ENCODE data around the gene PATL2. TPM values are rescaled to one million over a fixed set of nuclear protein-coding genes. Genes with fewer than 3 reads are reported as not detected.
A peak's percentile ranks its signal among the peaks of the same experiment; 100 is the strongest.
"Not testable (repeated sequence)": the region's sequence is repeated elsewhere in the genome, so short reads cannot be mapped to it uniquely, and the experiment has no call there.

The PATL2 gene
- total RNA-seq, 1 donor from 2014 or later, result 3.0 TPM

- intact Hi-C loops (cut with micrococcal nuclease), result loop anchor here (5.0 kb wide), 1 partner anchor 75 kb away; the partner anchor contains the start of gene TRIM69
- DNase-seq (peak; percentile 71), ATAC-seq (peak; percentile 79)
Measured at GRCh38 chr15:44662478-44663409, 48.4 kb downstream of the PATL2 start.

GRCh38 chr15:44661576-44661975 is 49.5 kb downstream of the PATL2 start:
- DNase-seq (no peak), ATAC-seq (no peak)
- intact Hi-C loops (cut with micrococcal nuclease), result loop anchor here (5.0 kb wide), 1 partner anchor 76 kb away; the partner anchor contains the start of gene TRIM69

DNA sequence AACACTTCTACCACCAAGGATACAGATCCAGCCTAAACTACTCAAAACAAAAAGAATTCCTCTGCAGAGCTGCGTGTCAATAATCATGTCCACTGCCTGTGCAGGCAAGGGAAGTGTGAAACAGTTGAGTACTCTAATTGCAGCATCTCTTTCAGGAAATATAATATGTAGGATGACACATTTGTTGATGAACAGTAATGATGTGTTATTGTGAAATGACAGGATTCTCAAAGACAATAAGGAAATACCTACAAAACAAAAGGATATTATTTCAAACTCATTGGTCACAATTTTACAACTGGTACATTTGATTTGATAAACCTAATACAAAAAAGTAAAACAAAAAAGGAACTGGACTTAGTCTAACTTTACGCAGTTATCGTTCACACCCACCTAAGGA is 52.1 kb downstream of the PATL2 start:
- intact Hi-C loops (cut with micrococcal nuclease), result no loop called here
- ATAC-seq (no peak), DNase-seq (no peak)

GRCh38 chr15:44657378-44657777 is 53.7 kb downstream of the PATL2 start:
- DNase-seq, result no peak
- peak; percentile 82 for ATAC-seq
- intact Hi-C loops (cut with micrococcal nuclease), result no loop called here

- peak; percentile 63 for ATAC-seq
- intact Hi-C loops (cut with micrococcal nuclease), result no loop called here
- DNase-seq, result no peak
Measured at GRCh38 chr15:44656913-44657312, 54.2 kb downstream of the PATL2 start.

GRCh38 chr15:44656298-44656697 is 54.8 kb downstream of the PATL2 start:
- DNase-seq (no peak), ATAC-seq (peak; percentile 11)
- intact Hi-C loops (cut with micrococcal nuclease), result no loop called here

DNA sequence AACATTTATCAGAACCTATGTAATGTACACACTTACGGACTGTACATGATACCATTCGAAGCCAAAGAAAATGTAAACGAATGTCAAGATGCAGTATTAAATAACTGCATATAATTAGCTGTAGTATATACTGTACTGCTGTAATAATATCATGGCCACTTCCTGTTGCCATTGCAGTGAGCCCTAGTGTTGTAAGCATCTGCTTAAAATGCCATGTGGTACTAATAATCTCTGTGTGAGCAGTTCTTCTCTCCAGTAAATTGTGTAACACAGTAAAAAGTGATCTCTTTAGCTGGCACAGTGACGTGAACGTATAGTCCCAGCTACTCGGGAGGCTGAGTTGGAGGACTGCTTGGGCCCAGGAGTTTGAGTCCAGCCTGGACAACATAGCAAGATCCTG is 56.3 kb downstream of the PATL2 start:
- intact Hi-C loops (cut with micrococcal nuclease), result no loop called here
- DNase-seq (no peak), ATAC-seq (no peak)

- intact Hi-C loops (cut with micrococcal nuclease), result no loop called here
- DNase-seq (no peak), ATAC-seq (no peak)
Measured at GRCh38 chr15:44647637-44648036, 63.5 kb downstream of the PATL2 start.

- intact Hi-C loops (cut with micrococcal nuclease), result no loop called here
- DNase-seq (no peak), ATAC-seq (no peak)
Measured at GRCh38 chr15:44647036-44647435, 64.1 kb downstream of the PATL2 start.

GRCh38 chr15:44646460-44646859 is 64.7 kb downstream of the PATL2 start:
- intact Hi-C loops (cut with micrococcal nuclease), result no loop called here
- ATAC-seq (no peak), DNase-seq (no peak)

DNA sequence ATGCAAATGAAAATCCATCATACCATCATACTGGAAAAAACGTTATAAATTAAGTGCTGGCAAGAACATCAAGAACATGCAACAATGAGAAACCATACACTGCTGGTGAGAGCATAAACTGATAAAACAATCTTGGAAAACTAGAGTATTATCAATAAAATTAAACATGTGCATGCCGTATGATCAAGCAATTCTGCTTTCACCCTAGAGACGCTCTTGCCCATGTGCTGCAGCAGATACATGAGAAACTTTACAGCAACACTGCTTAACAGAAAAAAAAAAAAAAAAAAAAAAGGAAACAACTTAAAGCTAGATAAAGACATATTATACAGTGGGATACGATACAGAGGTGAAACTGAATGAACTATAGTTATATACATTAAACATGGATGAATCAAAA is 69.5 kb downstream of the PATL2 start:
- ATAC-seq (no peak), DNase-seq (no peak)
- intact Hi-C loops (cut with micrococcal nuclease), result no loop called here

DNA sequence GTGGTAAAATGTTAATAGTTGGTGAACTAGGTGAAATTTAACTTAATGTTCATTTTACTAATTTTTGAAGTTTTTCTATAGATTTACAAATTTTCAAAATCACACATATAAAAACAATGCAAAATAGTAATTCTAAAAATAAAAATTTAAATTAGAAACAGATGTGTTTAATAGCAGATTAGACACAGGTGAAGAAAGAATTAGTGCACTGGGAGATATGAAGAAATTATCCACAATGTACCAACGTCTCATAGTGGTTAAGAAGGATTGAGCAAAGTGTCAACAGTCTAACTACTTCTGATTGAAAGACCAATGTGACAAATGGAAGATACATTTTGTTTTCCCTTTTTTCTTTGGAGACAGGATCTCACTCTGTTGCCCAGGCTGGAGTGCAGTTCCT is 74.1 kb downstream of the PATL2 start:
- ATAC-seq (no peak), DNase-seq (no peak)
- intact Hi-C loops (cut with micrococcal nuclease), result no loop called here

GRCh38 chr15:44633603-44634002 is 77.5 kb downstream of the PATL2 start:
- intact Hi-C loops (cut with micrococcal nuclease), result no loop called here
- no peak for ATAC-seq

DNA sequence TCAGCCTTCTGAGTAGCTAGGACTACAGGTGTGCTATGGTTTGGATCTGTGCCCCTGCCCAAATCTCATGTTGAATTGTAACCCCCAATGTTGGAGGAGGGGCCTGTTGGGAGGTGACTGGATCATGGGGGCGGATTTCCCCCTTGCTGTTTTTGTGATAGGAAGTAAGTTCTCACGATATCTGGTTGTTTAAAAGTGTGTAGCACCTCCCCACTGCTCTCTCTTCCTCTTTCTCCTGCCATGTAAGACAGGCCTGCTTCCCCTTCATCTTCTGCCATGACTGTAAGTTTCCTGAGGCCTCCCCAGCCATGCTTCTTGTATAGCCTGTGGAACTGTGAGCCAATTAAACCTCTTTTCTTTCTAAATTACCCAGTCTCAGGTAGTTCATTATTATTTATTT is 85.8 kb downstream of the PATL2 start:
- ATAC-seq, DNase-seq: not testable (repeated sequence)

More at GRCh38 chr15:44633603-44634002, 77.5 kb downstream of the PATL2 start:
- DNase-seq, result no peak

DNA sequence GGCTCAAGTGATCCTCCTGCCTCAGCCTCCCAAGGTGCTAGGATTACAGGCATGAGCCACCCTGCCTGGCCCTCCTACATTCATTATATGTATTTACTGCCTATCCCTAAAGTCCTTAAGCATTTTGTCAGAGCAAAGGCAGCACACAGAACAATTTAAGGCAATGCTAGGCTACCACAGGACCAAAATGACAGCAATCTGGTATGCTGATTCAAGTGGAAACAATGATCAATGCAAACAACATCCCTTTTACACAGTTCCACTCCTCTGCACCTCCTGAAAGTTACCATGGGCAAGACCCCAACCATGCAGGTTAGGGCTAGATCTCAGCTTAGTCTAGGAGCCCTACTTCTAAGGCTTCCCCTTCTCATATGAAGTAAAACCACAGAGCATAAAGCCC is 87.9 kb downstream of the PATL2 start:
- intact Hi-C loops (cut with micrococcal nuclease), result no loop called here
- DNase-seq (no peak), ATAC-seq (no peak)

More for the DNA sequence above, 85.8 kb downstream of the PATL2 start:
- intact Hi-C loops (cut with micrococcal nuclease), result not testable (repeated sequence)

DNA sequence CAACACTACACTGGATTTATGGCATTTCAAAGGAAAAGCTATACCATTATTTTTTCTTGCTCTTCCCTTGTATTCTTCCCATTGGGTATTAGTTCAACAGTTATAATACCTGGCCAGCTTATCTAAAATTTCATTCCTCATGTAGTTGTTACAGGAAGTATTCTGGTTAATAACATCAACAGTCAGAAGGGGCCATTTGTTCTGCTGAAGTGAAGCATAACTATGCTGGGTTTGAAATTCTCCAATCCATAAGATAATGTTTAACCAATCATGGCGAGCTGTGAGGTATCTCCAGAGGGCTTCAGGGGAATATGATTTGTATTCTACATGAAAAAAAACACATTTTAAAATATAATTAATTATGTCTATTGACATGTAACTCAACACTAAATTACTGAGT is 91.0 kb downstream of the PATL2 start:
- DNase-seq, result no peak
- intact Hi-C loops (cut with micrococcal nuclease), result no loop called here
- ATAC-seq, result no peak

- intact Hi-C loops (cut with micrococcal nuclease), result no loop called here
- DNase-seq, result no peak
- peak; percentile 70 for ATAC-seq
Measured at GRCh38 chr15:44616974-44617373, 94.1 kb downstream of the PATL2 start.
